ENCODE data around the gene TMCC3. TPM values are rescaled to one million over a fixed set of nuclear protein-coding genes. Genes with fewer than 3 reads are reported as not detected.

The TMCC3 gene
- total RNA-seq, 1 experiment from 2014 or later = 2.1 TPM

- Histone ChIP-seq H3K4me3 (ENCODE audit: low read depth, low read length) (no peak overlapping the region), H3K36me3 (ENCODE audit: control insufficient read depth, insufficient read depth, low read length) (no peaks in the 10 kb centered on the region), H3K27me3 (replicated peaks; ENCODE audit: control insufficient read depth, insufficient read depth, low read length) (no peaks in the 10 kb centered on the region), H3K4me1 (no peaks in the 10 kb centered on the region), H3K9me3 (no peaks in the 10 kb centered on the region)
- Mint-ChIP-seq H3K27me3 (ENCODE audit: insufficient read depth, unreplicated experiment) (no peaks in the 10 kb centered on the region), H3K9me3 (ENCODE audit: unreplicated experiment) (peaks cover 9% of the 10 kb centered on the region), H3K4me1 (ENCODE audit: low read depth, unreplicated experiment) (no peaks in the 10 kb centered on the region), H3K4me3 (ENCODE audit: unreplicated experiment) (no peak overlapping the region), H3K36me3 (ENCODE audit: insufficient read depth, unreplicated experiment) (no peaks in the 10 kb centered on the region), H3K27ac (ENCODE audit: unreplicated experiment) (no peak overlapping the region)
- POLR2A ChIA-PET = no interaction called here
- DNase-seq = no peak
- intact Hi-C loops (cut with micrococcal nuclease; ENCODE audit: unreplicated experiment) = no loop called here
- BruUV-seq (replicated peaks) = no TSS peak
- TF ChIP-seq CTCF (IDR thresholded peaks at IDR 0.05; ENCODE audit: insufficient read depth in 1 of 2, low read depth in 1 of 2, low read length in 1 of 2, severe bottlenecking in 1 of 2, unreplicated experiment in 1 of 2) = no peak
- CTCF ChIA-PET = no interaction called here
Measured at GRCh38 chr12:94676922-94677321, 26.6 kb upstream of the TMCC3 start.

- ChIA-PET POLR2A (no interaction called here), CTCF (no interaction called here)
- H3K27me3 ChIP-seq (replicated peaks; ENCODE audit: control insufficient read depth, insufficient read depth, low read length) = no peaks in the 10 kb centered on the region
- TF ChIP-seq CTCF (IDR thresholded peaks at IDR 0.05; ENCODE audit: insufficient read depth in 1 of 2, low read depth in 1 of 2, low read length in 1 of 2, severe bottlenecking in 1 of 2, unreplicated experiment in 1 of 2) = no peak
- Mint-ChIP-seq H3K36me3 (ENCODE audit: insufficient read depth, unreplicated experiment) (no peaks in the 10 kb centered on the region), H3K4me3 (ENCODE audit: unreplicated experiment) (no peak overlapping the region), H3K9me3 (ENCODE audit: unreplicated experiment) (peaks cover 7% of the 10 kb centered on the region), H3K27ac (ENCODE audit: unreplicated experiment) (no peak overlapping the region), H3K4me1 (ENCODE audit: low read depth, unreplicated experiment) (no peaks in the 10 kb centered on the region), H3K27me3 (ENCODE audit: insufficient read depth, unreplicated experiment) (no peaks in the 10 kb centered on the region)
- H3K4me1 ChIP-seq = no peaks in the 10 kb centered on the region
- no peak for DNase-seq
- H3K4me3 ChIP-seq (ENCODE audit: low read depth, low read length) = no peak overlapping the region
- intact Hi-C loops (cut with micrococcal nuclease; ENCODE audit: unreplicated experiment) = no loop called here
- no peaks in the 10 kb centered on the region for H3K9me3 ChIP-seq
- BruUV-seq (replicated peaks) = no TSS peak
- H3K36me3 ChIP-seq (ENCODE audit: control insufficient read depth, insufficient read depth, low read length) = no peaks in the 10 kb centered on the region
Measured at GRCh38 chr12:94676031-94676641, 25.8 kb upstream of the TMCC3 start.

- CTCF ChIA-PET = no interaction called here
- no peaks in the 10 kb centered on the region for H3K27me3 Mint-ChIP-seq (ENCODE audit: insufficient read depth, unreplicated experiment)
- H3K9me3 Mint-ChIP-seq (ENCODE audit: unreplicated experiment) = no peaks in the 10 kb centered on the region
Measured at GRCh38 chr12:94674835-94675234, 24.5 kb upstream of the TMCC3 start.

More at GRCh38 chr12:94674835-94675234, 24.5 kb upstream of the TMCC3 start:
- POLR2A ChIA-PET = no interaction called here
- Mint-ChIP-seq H3K27ac (ENCODE audit: unreplicated experiment) (no peak overlapping the region), H3K4me1 (ENCODE audit: low read depth, unreplicated experiment) (peaks cover 3% of the 10 kb centered on the region), H3K4me3 (ENCODE audit: unreplicated experiment) (no peak overlapping the region), H3K36me3 (ENCODE audit: insufficient read depth, unreplicated experiment) (no peaks in the 10 kb centered on the region)
- BruUV-seq (replicated peaks) = no TSS peak
- Histone ChIP-seq H3K4me1 (no peaks in the 10 kb centered on the region), H3K4me3 (ENCODE audit: low read depth, low read length) (no peak overlapping the region), H3K36me3 (ENCODE audit: control insufficient read depth, insufficient read depth, low read length) (no peaks in the 10 kb centered on the region), H3K27me3 (replicated peaks; ENCODE audit: control insufficient read depth, insufficient read depth, low read length) (no peaks in the 10 kb centered on the region), H3K9me3 (no peaks in the 10 kb centered on the region)
- no peak for DNase-seq
- intact Hi-C loops (cut with micrococcal nuclease; ENCODE audit: unreplicated experiment) = no loop called here
- TF ChIP-seq CTCF (IDR thresholded peaks at IDR 0.05; ENCODE audit: insufficient read depth in 1 of 2, low read depth in 1 of 2, low read length in 1 of 2, severe bottlenecking in 1 of 2, unreplicated experiment in 1 of 2) = no peak

Data from Caco-2 (cell line).